GM12878 (cell line): Measurements from ENCODE around the gene GLRX2. TPM values are rescaled to one million over a fixed set of nuclear protein-coding genes. Genes with fewer than 3 reads are reported as not detected.

Experiments
- ATAC-seq: fragments of 200-7000 bp; cut with Tn5 transposase; 3 replicates; pipeline ENCODE4 v1.9.1; 2020; ENCODE audit warnings: mild to moderate bottlenecking, moderate library complexity
- BruUV-seq: library from RNA; stranded (reverse); fragments of 400-500 nt; replicated peaks from 2 replicates; lab custom pipeline; 2021; lab: Mats Ljungman, UMichigan
- CTCF ChIA-PET: fragments of 300-600 bp; sonication (Branson Sonifier 250); formaldehyde crosslinking; extraction: SDS; loops from one replicate; lab custom pipeline; 2021; ENCODE audit warnings: inconsistent platforms; lab: Yijun Ruan, JAX
- POLR2A ChIA-PET: fragments of 350-600 bp; formaldehyde crosslinking; extraction: SDS; loops from one replicate; lab custom pipeline; 2021; ENCODE audit warnings: inconsistent platforms; lab: Charles Lee
- RAD21 ChIA-PET: fragments of 300-600 bp; sonication (Branson Sonifier 250); formaldehyde crosslinking; loops from one replicate; lab custom pipeline; 2023; ENCODE audit warnings: antibody characterized with exemption; ENCODE audit not compliant: unreplicated experiment; lab: Charles Lee
- SMC1A ChIA-PET: fragments of 300-600 bp; sonication (Branson Sonifier 250); formaldehyde crosslinking; loops from one replicate; lab custom pipeline; 2023; ENCODE audit not compliant: unreplicated experiment, uncharacterized antibody; lab: Charles Lee
- DNase-seq: peaks from one replicate; pipeline ENCODE4 v3.0.0-alpha.2; 2011; ENCODE audit warnings: low read depth, low spot score
- FAIRE-seq: peaks from 3 replicates; lab custom pipeline; 2011; peaks lifted over from hg19 to GRCh38; lab: Jason Lieb, UNC
- H2AFZ ChIP-seq: 2 replicates; pipeline ENCODE4 v1.6.0; 2011; ENCODE audit warnings: low read depth, low read length, control low read depth; ENCODE audit not compliant: control insufficient read depth
- H3K27ac ChIP-seq: 2 replicates; pipeline ENCODE4 v1.5.1; 2011; ENCODE audit warnings: control low read depth; ENCODE audit not compliant: control insufficient read depth, insufficient read depth
- H3K27me3 ChIP-seq, 2 experiments: replicated peaks in 1 of 2; 2 replicates each; pipeline versions ENCODE4 v1.6.0 to v1.6.1; 2011; ENCODE audit warnings: low read length in 1 of 2; ENCODE audit not compliant: control insufficient read depth in 2 of 2, insufficient read depth in 2 of 2
- H3K36me3 ChIP-seq, 2 experiments: 2 replicates each; pipeline ENCODE4 v1.5.1; 2011; ENCODE audit warnings: low read length in 1 of 2; ENCODE audit not compliant: control insufficient read depth in 2 of 2, insufficient read depth in 2 of 2
- H3K4me1 ChIP-seq: 2 replicates; pipeline ENCODE4 v1.6.1; 2011; ENCODE audit warnings: mild to moderate bottlenecking, low read length, moderate library complexity, mixed read lengths; ENCODE audit not compliant: control insufficient read depth, insufficient read depth
- H3K4me2 ChIP-seq: 2 replicates; pipeline ENCODE4 v1.6.0; 2011; ENCODE audit warnings: control low read depth; ENCODE audit not compliant: control insufficient read depth, insufficient read depth
- H3K4me3 ChIP-seq: fragments of 200-600 bp; sonication (generic); 2 replicates; pipeline ENCODE4 v1.5.1; 2016
- H3K79me2 ChIP-seq: 2 replicates; pipeline ENCODE4 v1.6.0; 2011; ENCODE audit warnings: low read length; ENCODE audit not compliant: control insufficient read depth, insufficient read depth
- H3K9ac ChIP-seq: 2 replicates; pipeline ENCODE4 v1.8.0; 2011; ENCODE audit warnings: low read length, control low read depth, mixed read lengths; ENCODE audit not compliant: control insufficient read depth, insufficient read depth
- H3K9me3 ChIP-seq: replicated peaks from 3 replicates; pipeline ENCODE4 v1.5.1; 2011; ENCODE audit warnings: mild to moderate bottlenecking, low read length; ENCODE audit not compliant: control insufficient read depth, insufficient read depth
- H4K20me1 ChIP-seq: 2 replicates; pipeline ENCODE4 v1.6.0; 2011; ENCODE audit not compliant: control insufficient read depth, insufficient read depth
- MYB ChIP-seq: fragments of 150-350 bp; IDR thresholded peaks from 2 replicates; pipeline ENCODE4 v1.6.1; 2014; ENCODE audit warnings: mild to moderate bottlenecking, low read depth, low read length, borderline replicate concordance
- RFX5 ChIP-seq: IDR thresholded peaks from 2 replicates; pipeline ENCODE4 v1.6.1; 2011; ENCODE audit warnings: low read depth, low read length, improper control_type of control experiment
- WGBS: methylation state at CpG from one replicate; pipeline ENCODE4 v1.1.6; 2016; ENCODE audit warnings: low lambda C conversion rate; ENCODE audit not compliant: insufficient replicate concordance, insufficient coverage; ENCODE audit errors: missing lambda C conversion rate; 5-methylcytosine and 5-hydroxymethylcytosine counted together
- in situ Hi-C: fragments of 300-500 bp; cut with MboI; formaldehyde crosslinking; loops from 9 replicates; pipeline ENCODE4 v1.14.3; 2018; ENCODE audit warnings: mixed read lengths
- intact Hi-C: fragments of 100-400 bp; cut with micrococcal nuclease; formaldehyde crosslinking; loops from one replicate; pipeline ENCODE4 v1.14.2; 2022; ENCODE audit not compliant: unreplicated experiment
- polyA plus RNA-seq, 11 experiments: library from polyadenylated mRNA; depleted of rRNA in 4 of 11; unstranded in 6 of 11; stranded (reverse) in 5 of 11; fragments of >200 nt; fragmentation: Nextera tagmentation in 4 of 11; fragmentation: Illumina TruSeq in 1 of 11; extraction: Ambion mirVana in 4 of 11; extraction: Trizol in 1 of 11; gene quantifications; 1 replicate in 1 of 11; 2 replicates in 10 of 11; pipeline versions ENCODE4 v1.2.1 to v1.2.3, GENCODE V29; 2011 to 2016; ENCODE audit warnings: inconsistent platforms in 2 of 11, missing spikeins in 2 of 11, low read depth in 1 of 11
- total RNA-seq, 4 experiments: library from RNA; depleted of rRNA in 3 of 4; stranded (reverse); fragments of >200 nt in 3 of 4; fragmentation: Illumina TruSeq in 1 of 4; extraction: Trizol in 1 of 4; gene quantifications; 2 replicates each; pipeline versions ENCODE4 v1.2.1 to v1.2.3, GENCODE V29; 2013 to 2021
- TF ChIP-seq, protein P1 (sequence below), 3 experiments: IDR thresholded peaks in 2 of 3; conservative IDR thresholded peaks in 1 of 3; 2 replicates each; pipeline ENCODE4 v1.5.1; 2011; ENCODE audit warnings: low read depth in 3 of 3, low read length in 3 of 3, mild to moderate bottlenecking in 3 of 3, control low read depth in 2 of 3, moderate library complexity in 2 of 3, inconsistent platforms in 1 of 3, mixed read lengths in 1 of 3; ENCODE audit not compliant: control insufficient read depth in 2 of 3, insufficient read depth in 1 of 3; ENCODE audit errors: extremely low read depth in 1 of 3

GLRX2 gene
- total and polyA plus RNA-seq, 10 of the 15 experiments (the other 5 are each of a cell fraction or from before 2014, with no cell fraction given), result 5.5 to 67.6 (median 16.6) TPM

DNA sequence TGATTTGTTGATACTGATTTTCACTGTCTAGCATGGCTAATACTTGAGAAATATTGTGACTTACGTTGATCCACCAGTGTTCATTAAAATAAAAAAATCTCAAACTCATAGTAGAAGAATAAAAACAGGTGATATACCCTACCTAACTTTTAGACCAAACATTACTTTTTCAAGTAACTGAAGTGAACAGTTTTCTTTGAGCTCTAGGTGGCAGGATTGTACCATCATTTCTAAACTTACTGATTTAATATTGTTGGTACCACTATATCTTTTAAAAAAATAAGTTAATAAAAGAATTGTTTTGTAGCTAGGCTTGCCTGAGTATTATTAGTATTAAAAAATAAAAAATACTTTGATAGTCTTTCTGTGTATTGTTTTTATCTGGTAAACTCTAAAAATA, 38.1 kb upstream of the GLRX2 start:
- in situ Hi-C loops, result no loop called here
- BruUV-seq, result TSS peak; percentile 6
- no peak overlapping the region for H3K27ac ChIP-seq
- ChIA-PET CTCF (interaction anchor here (0.6 to 2.7 kb wide), 16 partner anchors 9 to 669 kb away, joined by 3 to 11 read pairs (median 3); partner anchors contain the start of gene B3GALT2), POLR2A (interaction anchor here (0.8 to 1.3 kb wide), 2 partner anchors 12 to 14 kb away, joined by 3 read pairs; no protein-coding TSS in a partner anchor), SMC1A (interaction anchor here (1.1 to 1.2 kb wide), 2 partner anchors 44 to 669 kb away, joined by 3 read pairs; no protein-coding TSS in a partner anchor), RAD21 (interaction anchor here (1.2 to 1.3 kb wide), 2 partner anchors 124 to 533 kb away, joined by 3 to 4 read pairs; no protein-coding TSS in a partner anchor)
- peak; percentile 41 for FAIRE-seq
- peak; percentile 58; the same call in 2 of the 3 replicates for ATAC-seq
- DNase-seq, result no peak
- no peak overlapping the region for H2AFZ ChIP-seq
- no peak for TF ChIP-seq MYB
- no peak for TF ChIP-seq RFX5
- TF ChIP-seq, protein P1, sequence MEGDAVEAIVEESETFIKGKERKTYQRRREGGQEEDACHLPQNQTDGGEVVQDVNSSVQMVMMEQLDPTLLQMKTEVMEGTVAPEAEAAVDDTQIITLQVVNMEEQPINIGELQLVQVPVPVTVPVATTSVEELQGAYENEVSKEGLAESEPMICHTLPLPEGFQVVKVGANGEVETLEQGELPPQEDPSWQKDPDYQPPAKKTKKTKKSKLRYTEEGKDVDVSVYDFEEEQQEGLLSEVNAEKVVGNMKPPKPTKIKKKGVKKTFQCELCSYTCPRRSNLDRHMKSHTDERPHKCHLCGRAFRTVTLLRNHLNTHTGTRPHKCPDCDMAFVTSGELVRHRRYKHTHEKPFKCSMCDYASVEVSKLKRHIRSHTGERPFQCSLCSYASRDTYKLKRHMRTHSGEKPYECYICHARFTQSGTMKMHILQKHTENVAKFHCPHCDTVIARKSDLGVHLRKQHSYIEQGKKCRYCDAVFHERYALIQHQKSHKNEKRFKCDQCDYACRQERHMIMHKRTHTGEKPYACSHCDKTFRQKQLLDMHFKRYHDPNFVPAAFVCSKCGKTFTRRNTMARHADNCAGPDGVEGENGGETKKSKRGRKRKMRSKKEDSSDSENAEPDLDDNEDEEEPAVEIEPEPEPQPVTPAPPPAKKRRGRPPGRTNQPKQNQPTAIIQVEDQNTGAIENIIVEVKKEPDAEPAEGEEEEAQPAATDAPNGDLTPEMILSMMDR (IDR thresholded peaks at IDR 0.05 in 2 of 3, conservative IDR thresholded peaks at IDR 0.05 in 1 of 3; ENCODE audit: control insufficient read depth in 2 of 3, extremely low read depth in 1 of 3, insufficient read depth in 1 of 3, low read depth in 3 of 3, low read length in 3 of 3), result peak in 1 of 3 experiments; percentile 11; a peak in 1 of 6 replicates
- no peak overlapping the region for H3K4me3 ChIP-seq
- 48% methylated on average over 1 of the region's 1 CpG for WGBS
- no peaks in the 10 kb centered on the region for H3K4me1 ChIP-seq
- no peaks in the 10 kb centered on the region for H3K27me3 ChIP-seq
- H3K9ac ChIP-seq, result no peak overlapping the region
- no peaks in the 10 kb centered on the region; the same call in 1 of the 2 replicates for H3K79me2 ChIP-seq
- no peaks in the 10 kb centered on the region for H3K9me3 ChIP-seq
- no peaks in the 10 kb centered on the region for H4K20me1 ChIP-seq
- H3K36me3 ChIP-seq, result peaks cover 6 to 20% of the 10 kb centered on the region in 2 experiments
- intact Hi-C loops, result no loop called here
- H3K4me2 ChIP-seq, result no peak overlapping the region
